GM04504 (cell line): Measurements from ENCODE around the gene DBNDD1.
A peak's percentile ranks its signal among the peaks of the same experiment; 100 is the strongest.
"Not testable (repeated sequence)": the region's sequence is repeated elsewhere in the genome, so short reads cannot be mapped to it uniquely, and the experiment has no call there.

Experiments used
- DNase-seq: peaks from one replicate; pipeline ENCODE4 v3.0.0-alpha.2; 2012; ENCODE audit warnings: low read depth

DBNDD1 gene

DNA sequence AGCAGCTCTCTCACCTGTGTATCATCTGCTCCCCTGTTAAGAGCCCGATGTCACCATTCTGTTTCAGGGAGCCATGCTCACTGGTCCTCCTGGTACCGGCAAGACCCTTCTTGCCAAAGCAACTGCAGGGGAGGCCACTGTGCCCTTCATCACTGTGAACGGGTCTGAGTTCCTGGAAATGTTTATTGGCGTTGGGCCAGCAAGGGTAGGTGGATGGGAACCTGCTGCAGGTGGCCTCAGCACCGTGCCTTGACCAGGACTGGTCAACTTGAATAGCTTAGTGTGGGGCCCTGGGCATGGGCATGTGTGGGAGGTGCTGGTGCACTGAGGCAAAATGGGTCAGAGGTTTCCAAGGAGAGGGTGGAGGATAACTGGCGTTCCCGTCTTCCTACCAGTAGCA lies 28.5 kb downstream of the DBNDD1 start:
- no peak for DNase-seq

GRCh38 chr16:89988951-89989350 lies 30.3 kb downstream of the DBNDD1 start:
- DNase-seq: no peak

DNA sequence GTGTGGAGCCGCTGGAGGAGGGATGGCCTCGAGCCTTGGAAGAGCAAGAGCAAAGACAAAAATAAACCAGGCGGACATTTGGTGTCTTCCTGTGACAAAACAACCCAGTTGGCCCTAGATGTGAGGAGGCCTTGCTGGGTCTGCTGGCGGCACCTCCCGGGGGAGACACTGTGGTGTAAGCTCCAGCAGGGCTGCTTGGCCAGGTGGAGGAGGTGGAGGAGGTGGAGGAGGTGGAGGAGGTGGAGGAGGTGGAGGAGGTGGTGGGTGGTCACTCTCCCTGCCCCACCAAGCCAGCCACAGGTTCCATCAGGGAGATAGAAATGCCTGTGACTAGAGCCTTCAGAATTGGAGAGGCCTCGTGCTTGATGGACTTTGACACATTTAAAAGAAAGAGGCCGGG lies 32.1 kb downstream of the DBNDD1 start:
- no peak for DNase-seq

DNA sequence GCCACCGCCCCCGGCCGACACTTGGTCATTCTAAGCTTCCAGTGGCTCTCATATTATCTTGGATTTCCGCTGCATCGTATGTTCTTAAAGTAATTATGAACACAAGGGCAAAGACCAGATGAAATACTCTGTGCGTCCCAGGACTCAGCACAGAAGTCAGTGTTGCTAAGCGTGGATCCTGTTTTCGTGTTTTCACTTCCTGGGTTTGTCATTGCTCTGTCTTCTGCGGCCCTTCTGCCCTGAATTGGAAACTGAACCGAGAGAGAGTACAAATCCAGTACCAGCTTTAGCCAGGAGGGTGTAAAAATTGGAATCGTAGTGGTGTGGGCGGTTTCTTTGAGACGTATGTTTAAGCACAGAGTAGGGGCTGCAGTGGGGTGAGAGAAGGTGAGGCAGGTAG lies 32.7 kb downstream of the DBNDD1 start:
- DNase-seq: no peak

DNA sequence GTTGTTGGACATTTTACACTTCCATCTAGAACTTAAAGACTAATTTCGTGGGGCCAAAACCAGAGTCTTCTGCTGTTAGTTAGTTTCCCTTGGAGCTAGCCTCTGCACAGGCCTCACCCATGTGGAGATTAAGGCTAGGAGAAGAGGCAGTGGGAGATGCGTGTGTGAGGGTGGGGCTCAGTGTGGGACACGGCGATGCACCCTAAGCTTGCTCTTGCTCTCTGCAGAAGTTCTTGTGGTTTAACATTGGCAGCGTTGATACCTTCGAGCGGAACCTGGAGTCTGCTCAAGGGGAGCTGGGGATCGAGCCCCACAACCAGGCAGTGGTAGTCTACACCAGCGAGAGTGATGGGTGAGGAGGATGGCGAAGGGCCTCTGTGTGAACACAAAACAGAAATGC lies 34.0 kb downstream of the DBNDD1 start:
- no peak for DNase-seq

GRCh38 chr16:89984216-89984615 lies 35.0 kb downstream of the DBNDD1 start:
- no peak for DNase-seq

DNA sequence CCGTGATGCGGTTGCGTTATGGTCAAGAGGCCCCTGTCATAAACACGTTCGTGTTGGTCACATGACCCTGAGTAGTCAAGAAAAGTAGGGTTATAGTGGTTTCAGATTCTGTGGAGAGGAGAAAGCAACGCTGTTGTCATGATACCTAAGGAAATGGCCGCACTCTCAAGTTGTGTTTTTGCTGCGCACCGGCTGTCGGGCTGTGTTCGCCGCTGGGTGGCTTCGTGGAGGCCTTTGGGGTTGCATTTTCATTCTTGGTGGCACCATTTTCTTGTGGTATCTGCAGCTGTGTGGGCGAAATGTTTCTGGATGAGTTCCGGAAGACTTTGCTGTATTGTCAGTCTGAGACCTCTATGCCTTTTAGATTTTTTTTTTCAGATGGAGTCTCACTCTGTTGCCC lies 35.7 kb downstream of the DBNDD1 start:
- DNase-seq: no peak

- no peak for DNase-seq
These were observed 36.9 kb downstream of the DBNDD1 start for GRCh38 chr16:89982318-89982717.

- DNase-seq: no peak
These were observed 37.8 kb downstream of the DBNDD1 start for GRCh38 chr16:89981414-89981813.

GRCh38 chr16:89974870-89975269 lies 44.4 kb downstream of the DBNDD1 start:
- DNase-seq: no peak

DNA sequence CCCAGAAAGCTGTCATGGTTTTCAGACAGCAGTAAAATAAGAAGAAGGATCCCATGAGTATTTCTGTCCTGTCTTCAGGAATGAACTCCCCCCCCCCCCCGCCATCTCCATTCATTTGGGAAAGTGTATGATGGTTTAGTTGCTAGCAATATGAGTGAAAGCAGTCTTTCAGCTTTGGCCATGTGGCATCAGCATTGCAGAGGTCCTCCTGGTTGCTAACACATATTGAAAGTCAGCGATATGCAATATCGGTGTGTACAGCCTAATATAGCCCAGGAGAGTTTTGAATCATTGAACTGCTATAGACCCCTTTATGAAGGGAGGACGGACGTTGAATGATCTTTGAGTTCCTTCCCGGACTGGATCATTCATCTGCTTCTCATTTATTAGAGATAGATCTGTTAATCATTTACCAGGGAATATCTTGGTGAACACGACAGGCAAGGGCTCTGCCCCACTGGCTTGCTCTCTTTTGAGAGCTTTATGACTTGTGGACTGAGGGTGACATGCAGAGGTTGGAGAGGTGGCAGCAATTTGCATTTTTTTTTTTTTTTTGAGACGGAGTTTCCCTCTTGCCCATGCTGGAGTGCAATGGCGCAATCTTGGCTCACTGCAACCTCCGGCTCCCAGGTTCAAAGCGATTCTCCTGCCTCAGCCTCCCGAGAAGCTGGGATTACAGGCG lies 45.5 kb downstream of the DBNDD1 start:
- no peak for DNase-seq

GRCh38 chr16:89973235-89973634 lies 46.0 kb downstream of the DBNDD1 start:
- DNase-seq: no peak

GRCh38 chr16:89972244-89973234 lies 46.7 kb downstream of the DBNDD1 start:
- peak; percentile 79 for DNase-seq

DNA sequence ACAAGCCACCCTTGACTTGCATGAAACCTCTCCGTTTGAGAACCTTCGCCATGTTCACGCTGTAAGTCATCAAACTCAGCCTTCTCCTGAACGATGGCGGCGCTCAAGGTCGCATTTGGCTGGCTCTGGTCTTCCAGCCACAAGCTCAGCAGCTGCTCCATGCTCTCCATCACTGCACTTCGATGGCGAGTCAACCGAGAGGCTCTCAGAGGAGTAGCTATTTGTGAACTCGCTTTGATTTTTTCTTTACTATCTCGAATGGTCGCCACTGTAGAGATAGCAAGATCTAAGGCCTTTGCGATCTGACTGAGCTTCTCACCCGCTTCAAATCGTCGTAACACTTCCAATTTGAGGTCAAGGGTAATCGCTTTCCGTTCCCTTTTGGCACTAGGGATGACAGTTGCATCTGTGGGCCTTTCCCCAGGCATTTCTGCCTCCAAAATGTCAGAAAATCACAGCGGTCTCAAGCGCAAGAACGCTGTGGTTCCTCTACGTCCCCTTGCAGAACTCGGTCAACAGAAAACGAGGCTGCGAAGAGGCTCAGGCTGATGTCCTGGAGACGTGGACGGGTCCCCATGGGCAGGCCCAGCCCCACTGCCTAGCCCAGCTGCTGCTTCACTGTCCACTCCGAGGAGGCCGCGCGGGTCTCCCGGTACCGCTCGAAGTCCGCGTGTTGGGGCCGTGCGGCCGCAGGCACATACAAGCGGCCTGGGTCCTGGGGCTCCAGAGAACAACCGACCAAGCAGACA lies 47.6 kb downstream of the DBNDD1 start:
- no peak for DNase-seq

- no peak for DNase-seq
These were observed 49.4 kb downstream of the DBNDD1 start for GRCh38 chr16:89969741-89970410.

- DNase-seq: not testable (repeated sequence)
These were observed 51.2 kb downstream of the DBNDD1 start for GRCh38 chr16:89968074-89968473.

DNA sequence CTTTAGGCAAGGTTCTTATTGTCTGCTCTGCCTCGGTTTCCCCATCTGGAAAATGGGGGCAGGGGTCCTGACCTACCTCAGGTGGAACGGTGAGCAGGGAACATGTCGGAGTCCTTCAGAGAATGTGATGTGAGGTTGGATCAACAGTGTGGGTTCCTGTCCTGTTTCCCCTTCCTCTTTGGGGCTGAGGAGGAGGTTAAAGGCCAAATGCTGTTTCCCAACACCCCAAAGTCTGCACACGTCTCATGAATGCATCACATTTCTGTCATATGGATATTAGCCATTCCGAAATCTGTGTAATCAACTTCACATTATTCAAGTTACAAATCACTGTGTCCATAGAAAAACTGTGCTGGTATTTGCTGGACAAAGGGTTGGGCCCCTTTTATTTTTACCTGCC lies 51.8 kb downstream of the DBNDD1 start:
- DNase-seq: not testable (repeated sequence)

GRCh38 chr16:89966756-89967155 lies 52.5 kb downstream of the DBNDD1 start:
- DNase-seq: no peak

DNA sequence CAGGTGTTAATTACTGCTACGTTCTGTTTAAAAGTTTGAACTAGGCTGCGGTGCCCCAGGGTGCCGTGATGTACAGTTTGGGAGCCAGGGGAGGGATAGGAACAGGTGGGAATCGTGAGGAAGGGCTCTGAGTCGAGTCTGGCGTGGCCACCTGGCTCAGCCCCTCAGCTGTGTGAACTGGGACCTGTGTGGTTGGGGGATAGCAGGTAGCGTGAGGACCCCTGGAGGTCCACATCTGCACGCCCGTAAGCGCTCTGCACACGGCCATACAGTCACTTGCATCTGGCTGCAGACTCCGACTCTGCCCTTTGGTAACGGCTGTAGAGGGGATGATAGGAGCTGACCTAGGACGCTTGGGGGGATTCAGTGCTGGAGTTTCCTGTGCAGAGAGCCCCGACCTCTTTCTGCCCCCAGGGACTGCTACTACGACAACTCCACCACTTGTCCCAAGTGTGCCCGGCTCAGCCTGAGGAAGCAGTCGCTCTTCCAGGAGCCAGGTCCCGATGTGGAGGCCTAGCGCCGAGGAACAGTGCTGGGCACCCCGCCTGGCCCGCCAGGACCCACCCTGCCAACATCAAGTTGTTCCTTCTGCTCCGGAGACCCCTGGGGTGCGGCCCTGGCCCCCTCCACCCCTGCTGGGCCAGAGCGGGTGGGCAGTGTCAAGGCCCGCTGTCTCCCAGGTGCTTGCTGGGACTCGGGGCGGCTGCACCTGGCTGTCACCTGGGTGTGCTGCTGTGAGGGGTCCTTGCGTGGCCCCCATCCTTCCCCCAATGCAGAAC lies 53.6 kb downstream of the DBNDD1 start:
- DNase-seq: no peak

- DNase-seq: no peak
These were observed 55.1 kb downstream of the DBNDD1 start for GRCh38 chr16:89964201-89964600.
